GM21786 (cell line): Measurements from ENCODE around the gene ADGRG1.

ENCODE experiments used
- ATAC-seq: cut with Tn5 transposase; IDR thresholded peaks from one replicate; pipeline ENCODE4 v1.9.1; 2021; ENCODE audit not compliant: unreplicated experiment

The ADGRG1 gene

DNA sequence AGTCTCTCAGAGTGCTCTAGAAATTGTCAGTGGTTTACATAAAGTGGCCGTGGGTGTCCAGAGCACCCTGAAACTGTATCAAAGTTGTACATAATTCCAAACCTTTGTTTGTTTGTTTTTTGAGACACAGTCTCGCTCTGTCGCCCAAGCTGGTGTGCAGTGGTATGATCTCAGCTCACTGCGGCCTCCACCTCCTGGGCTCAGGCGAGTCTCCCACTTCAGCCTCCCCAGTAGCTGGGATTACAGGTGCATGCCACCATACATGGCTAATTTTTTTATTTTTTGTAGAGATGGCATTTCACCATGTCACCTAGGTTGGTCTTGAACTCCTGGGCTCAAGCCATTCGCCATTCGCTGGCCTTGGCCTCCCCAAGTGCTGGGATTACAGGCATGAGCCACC, 24.3 kb upstream of the ADGRG1 start:
- no peak for ATAC-seq

DNA sequence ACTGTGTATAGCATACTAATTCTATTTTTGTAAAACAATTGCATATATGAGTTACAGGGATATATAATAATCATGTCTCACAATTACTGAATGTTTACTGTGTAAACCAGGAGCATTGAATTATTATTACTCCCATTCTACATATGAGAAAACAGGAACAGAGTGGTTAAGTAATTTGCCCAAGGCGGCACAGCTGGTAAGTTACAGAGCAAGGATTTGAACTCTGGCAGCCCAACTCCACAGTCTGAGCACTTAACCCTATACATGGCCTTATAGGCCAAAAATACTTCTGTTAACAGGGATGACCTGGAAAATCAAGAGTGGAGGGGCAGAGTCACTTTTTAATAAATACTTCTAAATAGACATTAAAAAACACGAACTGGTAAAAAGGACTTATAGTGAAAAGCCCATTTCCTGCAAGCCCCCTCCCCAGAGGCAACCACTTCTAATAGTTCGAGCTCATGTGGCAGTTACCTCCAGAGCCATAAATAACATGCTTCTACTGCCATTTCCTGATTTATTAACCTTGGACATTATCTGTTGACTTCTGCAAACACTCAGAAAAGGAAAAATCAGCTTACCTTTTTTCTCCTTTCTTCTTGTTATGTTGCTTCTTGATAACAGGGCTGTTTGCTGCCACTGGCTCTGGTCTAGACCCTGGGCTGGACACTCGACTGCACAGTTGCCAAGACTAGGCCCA, 22.1 kb upstream of the ADGRG1 start:
- ATAC-seq: no peak

DNA sequence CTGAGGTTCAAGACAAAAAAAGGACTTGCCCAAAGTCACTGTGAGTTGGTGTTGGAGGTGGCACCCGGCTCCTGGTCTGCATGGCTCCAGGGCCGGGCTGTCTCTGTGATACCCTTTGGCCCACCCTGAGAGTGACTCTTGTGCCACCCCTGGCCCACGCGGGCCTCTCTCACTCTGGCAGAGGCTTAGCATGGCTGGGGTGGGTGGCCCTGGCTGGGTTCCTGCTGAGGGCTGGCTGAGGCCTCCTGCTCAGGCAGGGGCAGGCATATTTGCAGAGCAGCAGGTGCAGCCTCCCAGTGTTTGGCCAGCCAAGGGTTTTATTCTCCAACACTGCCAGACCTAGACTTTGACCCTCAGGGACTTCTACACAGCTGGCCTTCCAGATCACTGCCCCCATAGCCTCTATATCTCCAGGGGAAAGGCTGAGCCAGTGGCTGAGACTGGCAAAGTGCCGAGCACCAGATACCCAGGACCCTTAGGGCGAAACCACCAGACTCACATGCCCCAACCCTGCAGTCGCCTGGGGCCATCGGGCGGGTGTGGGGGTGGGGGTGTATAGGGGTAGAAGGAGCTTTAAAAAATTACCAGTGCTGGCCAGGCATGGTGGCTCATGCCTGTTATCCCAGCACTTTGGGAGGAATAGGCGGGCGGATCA, 21.5 kb upstream of the ADGRG1 start:
- no peak for ATAC-seq

- no peak for ATAC-seq
Observed at GRCh38 chr16:57607676-57608461, 20.6 kb upstream of the ADGRG1 start.

DNA sequence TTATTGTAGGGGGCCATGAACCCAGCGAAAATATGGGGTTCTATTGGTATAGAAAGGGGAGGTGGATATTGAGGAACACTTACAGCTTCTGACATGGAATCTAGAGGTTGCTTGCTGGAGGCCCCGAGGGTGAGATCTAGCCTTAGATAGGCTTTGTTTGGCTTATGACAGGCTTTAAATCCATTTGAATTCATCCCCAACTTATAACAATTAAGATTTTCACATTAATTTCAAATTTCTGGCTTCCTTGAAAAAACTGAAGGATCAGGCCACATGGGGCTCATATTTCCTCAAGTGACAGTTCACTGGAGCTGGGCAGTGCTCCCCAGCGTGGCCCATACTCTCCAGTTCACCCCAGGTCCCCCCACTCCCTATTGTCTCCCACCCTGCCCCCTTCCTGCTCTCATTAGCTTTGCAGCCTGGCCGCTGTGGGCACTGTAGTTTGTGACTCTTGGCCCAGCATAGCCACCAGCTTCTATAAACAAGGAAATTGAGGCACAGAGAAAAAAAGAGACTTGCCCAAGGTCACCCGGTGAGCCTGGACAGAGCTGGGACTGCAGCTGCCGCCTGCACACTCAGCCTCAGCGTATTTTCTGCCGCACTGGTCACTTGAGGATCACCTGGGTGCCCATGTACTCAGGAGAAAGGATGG, 19.8 kb upstream of the ADGRG1 start:
- no peak for ATAC-seq

- peak; percentile 95 for ATAC-seq
Observed at GRCh38 chr16:57609541-57610401, 18.7 kb upstream of the ADGRG1 start.

GRCh38 chr16:57610611-57611010, 17.8 kb upstream of the ADGRG1 start:
- no peak for ATAC-seq

GRCh38 chr16:57611181-57611580, 17.2 kb upstream of the ADGRG1 start:
- no peak for ATAC-seq

DNA sequence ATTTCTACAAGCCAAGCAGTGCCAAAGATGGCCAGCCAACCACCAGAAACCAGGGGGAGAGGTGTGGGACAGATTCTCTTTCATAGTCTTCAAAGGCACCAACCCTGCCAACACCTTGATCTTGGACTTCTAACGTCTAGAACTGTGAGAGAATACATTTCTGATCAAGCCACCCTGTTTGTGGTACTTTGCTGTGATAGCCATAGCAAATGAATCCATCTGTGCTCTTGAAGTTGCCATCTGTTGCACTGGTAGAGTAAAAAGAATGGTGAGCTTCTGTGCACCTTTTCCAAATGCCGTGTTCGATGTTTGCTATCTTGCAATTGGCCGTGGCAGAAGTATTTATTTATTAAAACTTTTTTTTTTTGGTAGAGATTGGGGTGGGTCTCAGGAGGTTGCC, 16.7 kb upstream of the ADGRG1 start:
- ATAC-seq: no peak

DNA sequence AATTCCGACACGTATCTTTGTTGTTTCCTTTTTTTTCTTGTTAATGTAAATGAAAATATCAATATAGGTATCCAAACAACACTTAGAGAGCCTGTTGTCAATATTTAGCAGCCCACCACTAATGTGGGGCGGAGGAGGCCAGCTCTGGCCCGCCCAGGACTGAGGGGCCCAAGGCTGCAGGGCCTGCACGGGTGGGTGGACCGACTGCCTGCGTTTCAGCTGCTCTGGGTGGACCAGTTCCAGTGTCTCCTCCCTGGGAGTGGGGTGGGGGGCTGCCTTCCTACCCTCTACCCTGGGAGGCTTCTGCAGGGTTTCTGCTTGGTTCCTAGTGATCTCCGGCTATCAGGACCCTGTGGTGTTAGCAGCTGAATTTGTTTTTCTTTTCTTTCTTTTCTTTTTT, 15.9 kb upstream of the ADGRG1 start:
- no peak for ATAC-seq

GRCh38 chr16:57613514-57613913, 14.9 kb upstream of the ADGRG1 start:
- no peak for ATAC-seq

- ATAC-seq: no peak
Observed at GRCh38 chr16:57614536-57614935, 13.9 kb upstream of the ADGRG1 start.

DNA sequence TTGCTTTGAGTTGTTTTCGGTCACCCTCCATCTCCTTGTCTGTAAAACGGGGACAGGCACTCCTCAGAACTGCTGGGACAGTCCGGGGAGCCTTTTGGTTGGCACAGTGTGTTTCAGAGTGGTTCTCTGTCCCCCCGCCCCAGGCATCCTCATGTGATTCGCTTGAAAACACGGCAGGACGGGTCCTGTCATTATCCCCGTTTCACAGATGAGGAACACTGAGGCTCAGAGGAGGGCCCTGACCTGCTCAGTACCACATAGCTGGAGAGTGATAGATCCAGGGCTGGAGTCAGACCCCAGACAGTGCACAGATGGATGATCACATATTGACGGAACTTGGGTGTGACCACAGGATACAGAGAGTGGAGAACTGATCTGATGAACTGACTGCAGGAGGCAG, 13.5 kb upstream of the ADGRG1 start:
- ATAC-seq: no peak

GRCh38 chr16:57615813-57616212, 12.6 kb upstream of the ADGRG1 start:
- no peak for ATAC-seq

- no peak for ATAC-seq
Observed at GRCh38 chr16:57616241-57616640, 12.2 kb upstream of the ADGRG1 start.

DNA sequence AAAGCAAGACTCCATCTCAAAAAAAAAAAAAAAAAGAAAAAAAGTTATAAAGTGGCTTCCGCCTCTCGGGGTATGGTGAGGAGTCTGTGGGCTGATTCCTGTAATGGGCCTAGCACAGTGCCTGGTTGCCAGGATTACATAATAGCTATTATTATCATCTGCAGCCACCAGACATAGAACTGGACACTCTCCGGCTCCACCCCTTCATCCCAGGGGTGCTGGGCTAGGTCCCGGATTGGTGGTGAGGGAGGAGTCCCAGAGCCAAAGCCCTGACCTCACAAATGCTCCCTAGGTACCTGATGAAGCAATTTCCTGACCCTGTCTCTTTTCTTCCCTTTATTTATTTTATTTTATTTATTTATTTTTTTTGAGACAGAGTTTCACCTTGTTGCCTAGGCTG, 11.6 kb upstream of the ADGRG1 start:
- no peak for ATAC-seq

DNA sequence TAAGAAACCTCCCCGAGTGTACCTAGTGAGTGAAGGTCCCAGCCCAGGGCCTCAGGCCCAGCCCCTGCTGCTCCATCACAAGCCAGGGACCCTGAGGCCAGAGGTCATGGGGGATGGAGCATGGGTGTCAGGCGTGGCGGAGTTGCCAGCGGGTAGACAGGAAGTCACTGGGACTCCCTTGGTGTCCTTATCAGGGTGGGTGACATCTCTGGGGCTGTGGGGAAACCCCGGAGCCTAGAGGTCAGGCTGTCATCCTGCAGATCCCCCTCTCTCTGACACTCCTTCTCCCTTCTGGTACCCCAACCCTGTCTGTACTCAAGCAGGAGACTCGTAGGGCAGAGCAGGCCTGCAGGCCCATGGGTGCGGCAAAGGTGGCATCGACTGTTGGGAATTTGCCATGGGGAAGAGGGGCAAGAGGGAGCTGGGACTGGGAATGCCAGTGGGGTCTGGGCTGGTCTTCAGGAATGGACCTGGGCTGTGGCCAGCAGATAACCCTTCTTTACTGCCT, 10.8 kb upstream of the ADGRG1 start:
- ATAC-seq: no peak

DNA sequence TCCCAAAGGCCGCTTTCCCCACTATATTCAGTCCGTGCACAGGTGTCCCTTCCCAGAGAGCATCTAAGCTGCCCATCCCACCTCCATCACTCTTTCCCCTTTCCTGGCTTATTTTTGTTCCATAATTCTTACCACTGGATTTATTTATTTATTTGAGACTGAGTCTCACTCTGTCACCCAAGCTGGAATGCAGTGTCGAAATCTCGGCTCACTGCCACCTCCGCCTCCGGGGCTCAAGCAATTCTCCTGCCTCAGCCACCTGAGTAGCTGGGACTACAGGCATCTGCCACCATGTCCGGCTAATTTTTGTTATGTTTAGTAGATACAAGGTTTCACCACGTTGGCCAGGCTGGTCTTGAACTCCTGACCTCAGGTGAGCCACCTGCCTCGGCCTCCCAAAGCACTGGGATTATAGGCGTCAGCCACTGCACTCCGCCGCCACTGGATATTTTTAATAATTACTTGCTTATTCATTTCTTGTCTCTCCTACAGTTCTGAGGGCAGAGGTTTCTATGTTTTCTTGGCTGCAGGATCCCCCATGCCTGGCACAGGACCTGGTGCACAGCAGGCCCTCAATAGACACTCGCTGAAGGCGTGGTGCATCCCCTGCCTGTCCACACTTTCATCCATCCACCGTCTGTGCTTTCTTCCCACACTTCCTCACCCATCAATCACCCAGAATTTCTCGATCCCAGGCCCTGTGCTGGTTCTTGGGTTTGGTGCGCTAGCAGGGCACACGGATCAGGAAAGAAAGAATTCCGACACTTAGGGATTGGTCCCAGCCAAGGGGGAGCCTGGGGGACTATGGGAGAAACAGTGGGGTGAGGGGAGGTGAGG, 9.9 kb upstream of the ADGRG1 start:
- ATAC-seq: no peak

GRCh38 chr16:57619133-57619605, 9.3 kb upstream of the ADGRG1 start:
- ATAC-seq: no peak
